Karpas-422 (cell line): ENCODE results near the gene PODXL2. TPM values are rescaled to one million over a fixed set of nuclear protein-coding genes. Genes with fewer than 3 reads are reported as not detected.

ENCODE experiments used
- DNase-seq: peaks from one replicate; pipeline ENCODE4 v3.0.0-alpha.2; 2015
- H2AFZ ChIP-seq: fragments of 200-600 bp; sonication (generic); 2 replicates; pipeline ENCODE4 v1.6.1; 2014; ENCODE audit warnings: antibody characterized with exemption, low read length, mixed read lengths
- H3K27ac ChIP-seq: fragments of 200-600 bp; sonication (generic); 2 replicates; pipeline ENCODE4 v1.5.1; 2014; ENCODE audit warnings: mild to moderate bottlenecking, low read length, moderate library complexity
- H3K27me3 ChIP-seq: fragments of 200-600 bp; sonication (generic); 2 replicates; pipeline ENCODE4 v1.6.1; 2014; ENCODE audit warnings: low read length, mixed read lengths
- H3K36me3 ChIP-seq: fragments of 200-600 bp; sonication (generic); 2 replicates; pipeline ENCODE4 v1.6.1; 2014; ENCODE audit warnings: low read length, mixed read lengths; ENCODE audit not compliant: insufficient read depth
- H3K4me1 ChIP-seq: fragments of 200-600 bp; sonication (generic); 2 replicates; pipeline ENCODE4 v1.6.1; 2014; ENCODE audit warnings: mild to moderate bottlenecking, low read length, mixed read lengths
- H3K4me2 ChIP-seq: fragments of 200-600 bp; sonication (generic); 2 replicates; pipeline ENCODE4 v1.6.1; 2014; ENCODE audit warnings: low read length, low read depth, mild to moderate bottlenecking; ENCODE audit not compliant: poor library complexity, severe bottlenecking
- H3K4me3 ChIP-seq: fragments of 200-600 bp; sonication (generic); 2 replicates; pipeline ENCODE4 v1.5.1; 2014; ENCODE audit warnings: mild to moderate bottlenecking, antibody characterized with exemption, low read length, mixed read lengths
- H3K79me2 ChIP-seq: fragments of 200-600 bp; sonication (generic); 2 replicates; pipeline ENCODE4 v1.6.1; 2014; ENCODE audit warnings: mild to moderate bottlenecking, low read length, mixed read lengths
- H3K9ac ChIP-seq: fragments of 200-600 bp; sonication (generic); 2 replicates; pipeline ENCODE4 v1.6.0; 2014; ENCODE audit warnings: low read length
- H3K9me2 ChIP-seq: fragments of 200-600 bp; sonication (generic), shearing (Covaris generic); replicated peaks from 2 replicates; pipeline ENCODE4 v1.6.0; 2014; ENCODE audit warnings: mild to moderate bottlenecking, low read length, moderate library complexity; ENCODE audit not compliant: insufficient read depth
- H3K9me3 ChIP-seq: fragments of 300-700, 200-600 bp; sonication (generic); 2 replicates; pipeline ENCODE4 v1.6.1; 2014; ENCODE audit warnings: low read length, mixed read lengths
- H4K20me1 ChIP-seq: fragments of 200-600 bp; sonication (generic); 2 replicates; pipeline ENCODE4 v1.6.1; 2014; ENCODE audit warnings: mild to moderate bottlenecking, antibody characterized with exemption, low read length, low read depth; ENCODE audit not compliant: insufficient read depth
- total RNA-seq: library from RNA; depleted of rRNA; stranded (reverse); fragments of >200 nt; shearing (Covaris generic); gene quantifications from 2 replicates; pipeline ENCODE4 v1.2.3, GENCODE V29; 2014; ENCODE audit warnings: low replicate concordance

Gene PODXL2
- total RNA-seq, 1 experiment from 2014 or later = 30.9 TPM

GRCh38 chr3:127607675-127608361 lies 21.2 kb upstream of the PODXL2 start:
- Histone ChIP-seq H3K9ac (no peak overlapping the region), H3K27me3 (no peaks in the 10 kb centered on the region), H3K9me3 (no peaks in the 10 kb centered on the region), H3K9me2 (no peaks in the 10 kb centered on the region), H3K4me1 (no peaks in the 10 kb centered on the region), H3K79me2 (peaks cover 14% of the 10 kb centered on the region), H3K4me3 (no peak overlapping the region), H3K36me3 (peaks cover 70% of the 10 kb centered on the region), H3K27ac (no peak overlapping the region), H4K20me1 (0 out of 2 replicates have a peak, but pooled peaks cover 13% of the 10 kb centered on the region), H3K4me2 (no peak overlapping the region), H2AFZ (no peak overlapping the region)
- DNase-seq = no peak

GRCh38 chr3:127608362-127608718 lies 20.6 kb upstream of the PODXL2 start:
- Histone ChIP-seq H3K27ac (no peak overlapping the region), H4K20me1 (0 out of 2 replicates have a peak, but pooled peaks cover 13% of the 10 kb centered on the region), H2AFZ (no peak overlapping the region), H3K9me3 (no peaks in the 10 kb centered on the region), H3K4me3 (no peak overlapping the region), H3K79me2 (peaks cover 14% of the 10 kb centered on the region), H3K27me3 (no peaks in the 10 kb centered on the region), H3K9me2 (no peaks in the 10 kb centered on the region), H3K4me2 (no peak overlapping the region), H3K36me3 (peaks cover 76% of the 10 kb centered on the region), H3K4me1 (no peaks in the 10 kb centered on the region), H3K9ac (no peak overlapping the region)
- no peak for DNase-seq

- H3K4me3 ChIP-seq = no peak overlapping the region
- no peaks in the 10 kb centered on the region for H3K9me3 ChIP-seq
- no peaks in the 10 kb centered on the region for H3K9me2 ChIP-seq
- H2AFZ ChIP-seq = no peak overlapping the region
- peaks cover 75% of the 10 kb centered on the region for H3K36me3 ChIP-seq
- H3K9ac ChIP-seq = no peak overlapping the region
- no peak overlapping the region for H3K4me2 ChIP-seq
- H4K20me1 ChIP-seq = peaks cover 13% of the 10 kb centered on the region; the same call in 1 of the 2 replicates
- H3K79me2 ChIP-seq = peaks cover 12% of the 10 kb centered on the region
- H3K27ac ChIP-seq = no peak overlapping the region
- no peaks in the 10 kb centered on the region for H3K27me3 ChIP-seq
- no peak for DNase-seq
- no peaks in the 10 kb centered on the region for H3K4me1 ChIP-seq
Measured at GRCh38 chr3:127610105-127610504, 18.9 kb upstream of the PODXL2 start.

DNA sequence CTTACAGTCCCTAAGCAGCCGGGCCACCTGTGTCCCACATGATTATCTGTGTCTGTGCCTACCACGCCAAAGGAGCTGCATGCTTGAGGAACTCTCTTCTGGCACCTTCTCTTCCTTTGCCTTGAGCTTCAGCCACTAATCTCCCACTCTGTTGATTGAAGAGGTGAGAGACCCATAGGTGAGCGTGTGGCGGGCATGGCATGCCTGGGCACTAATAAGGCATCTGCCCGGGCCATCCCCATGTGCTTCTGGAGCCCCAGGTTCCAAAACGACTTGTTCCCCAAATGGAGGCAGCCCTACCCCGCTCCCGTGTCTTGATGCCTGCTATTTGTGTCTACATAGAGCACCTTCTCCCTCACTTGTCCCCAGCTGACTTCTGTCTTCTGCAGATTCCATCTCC lies 17.7 kb upstream of the PODXL2 start:
- Histone ChIP-seq H3K9me3 (no peaks in the 10 kb centered on the region), H3K4me3 (no peak overlapping the region), H3K4me2 (no peak overlapping the region), H3K27me3 (no peaks in the 10 kb centered on the region), H2AFZ (no peak overlapping the region), H3K9ac (no peak overlapping the region), H3K36me3 (peaks cover 77% of the 10 kb centered on the region), H3K9me2 (no peaks in the 10 kb centered on the region), H4K20me1 (peaks cover 13% of the 10 kb centered on the region; the same call in 1 of the 2 replicates), H3K27ac (no peak overlapping the region), H3K4me1 (no peaks in the 10 kb centered on the region), H3K79me2 (peaks cover 12% of the 10 kb centered on the region)
- DNase-seq = no peak

DNA sequence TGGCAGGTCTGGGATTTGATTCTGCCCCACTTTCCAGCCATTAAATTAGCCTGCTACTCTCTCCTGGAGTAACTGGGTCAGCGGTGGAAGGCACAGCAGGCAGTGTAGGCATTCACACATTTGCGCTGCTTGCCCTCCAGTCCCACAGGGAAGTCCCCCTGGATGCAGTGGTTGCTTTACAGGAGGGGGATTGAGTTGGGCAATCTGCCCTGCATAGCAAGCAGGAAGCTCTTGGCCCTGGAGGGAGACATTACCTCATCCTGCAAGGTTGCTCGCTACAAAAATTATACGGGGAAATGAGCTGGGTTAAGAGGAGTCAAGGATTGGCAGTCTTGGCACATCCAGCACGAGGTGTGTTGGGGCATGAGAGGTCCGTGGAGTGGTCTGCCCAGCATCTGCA lies 16.0 kb upstream of the PODXL2 start:
- no peak overlapping the region for H3K4me3 ChIP-seq
- H3K79me2 ChIP-seq = peaks cover 7% of the 10 kb centered on the region; the same call in 1 of the 2 replicates
- no peak for DNase-seq
- peaks cover 70% of the 10 kb centered on the region for H3K36me3 ChIP-seq
- no peak overlapping the region for H3K27ac ChIP-seq
- H3K9ac ChIP-seq = no peak overlapping the region
- H4K20me1 ChIP-seq = peaks cover 13% of the 10 kb centered on the region; the same call in 1 of the 2 replicates
- H2AFZ ChIP-seq = no peak overlapping the region
- no peak overlapping the region for H3K4me2 ChIP-seq
- no peaks in the 10 kb centered on the region for H3K4me1 ChIP-seq
- H3K9me2 ChIP-seq = no peaks in the 10 kb centered on the region
- no peaks in the 10 kb centered on the region for H3K9me3 ChIP-seq
- no peaks in the 10 kb centered on the region for H3K27me3 ChIP-seq

- Histone ChIP-seq H4K20me1 (peaks cover 9% of the 10 kb centered on the region; the same call in 1 of the 2 replicates), H3K9ac (no peak overlapping the region), H3K36me3 (peaks cover 68% of the 10 kb centered on the region)
Measured at GRCh38 chr3:127613406-127613805, 15.6 kb upstream of the PODXL2 start.

GRCh38 chr3:127614928-127615589 lies 13.9 kb upstream of the PODXL2 start:
- no peak overlapping the region for H3K4me2 ChIP-seq
- no peak for DNase-seq
- H3K36me3 ChIP-seq = peaks cover 65% of the 10 kb centered on the region
- H3K4me1 ChIP-seq = no peaks in the 10 kb centered on the region
- no peaks in the 10 kb centered on the region for H3K9me3 ChIP-seq
- no peak overlapping the region for H3K4me3 ChIP-seq
- no peaks in the 10 kb centered on the region for H3K9me2 ChIP-seq
- H3K27me3 ChIP-seq = no peaks in the 10 kb centered on the region
- H3K9ac ChIP-seq = no peak overlapping the region
- no peak overlapping the region for H3K27ac ChIP-seq
- peaks cover 9% of the 10 kb centered on the region; the same call in 1 of the 2 replicates for H4K20me1 ChIP-seq
- H3K79me2 ChIP-seq = 0 out of 2 replicates have a peak, but pooled peaks cover 4% of the 10 kb centered on the region
- no peak overlapping the region for H2AFZ ChIP-seq

More at GRCh38 chr3:127613406-127613805, 15.6 kb upstream of the PODXL2 start:
- H3K9me2 ChIP-seq = no peaks in the 10 kb centered on the region
- no peak overlapping the region for H3K27ac ChIP-seq
- DNase-seq = no peak
- no peak overlapping the region for H3K4me2 ChIP-seq
- H3K9me3 ChIP-seq = no peaks in the 10 kb centered on the region
- H3K79me2 ChIP-seq = 0 out of 2 replicates have a peak, but pooled peaks cover 4% of the 10 kb centered on the region
- H3K4me3 ChIP-seq = no peak overlapping the region
- no peaks in the 10 kb centered on the region for H3K4me1 ChIP-seq
- H3K27me3 ChIP-seq = no peaks in the 10 kb centered on the region
- no peak overlapping the region for H2AFZ ChIP-seq

GRCh38 chr3:127615631-127616305 lies 13.2 kb upstream of the PODXL2 start:
- Histone ChIP-seq H3K9me3 (no peaks in the 10 kb centered on the region), H3K9ac (no peak overlapping the region), H3K36me3 (peaks cover 65% of the 10 kb centered on the region), H3K27ac (no peak overlapping the region), H3K4me2 (no peak overlapping the region), H3K9me2 (no peaks in the 10 kb centered on the region), H3K27me3 (no peaks in the 10 kb centered on the region), H3K4me1 (no peaks in the 10 kb centered on the region), H4K20me1 (peaks cover 9% of the 10 kb centered on the region; the same call in 1 of the 2 replicates), H3K4me3 (no peak overlapping the region), H2AFZ (no peak overlapping the region), H3K79me2 (0 out of 2 replicates have a peak, but pooled peaks cover 1% of the 10 kb centered on the region)
- no peak for DNase-seq
